ENCODE results near the gene NXF2.

DNA sequence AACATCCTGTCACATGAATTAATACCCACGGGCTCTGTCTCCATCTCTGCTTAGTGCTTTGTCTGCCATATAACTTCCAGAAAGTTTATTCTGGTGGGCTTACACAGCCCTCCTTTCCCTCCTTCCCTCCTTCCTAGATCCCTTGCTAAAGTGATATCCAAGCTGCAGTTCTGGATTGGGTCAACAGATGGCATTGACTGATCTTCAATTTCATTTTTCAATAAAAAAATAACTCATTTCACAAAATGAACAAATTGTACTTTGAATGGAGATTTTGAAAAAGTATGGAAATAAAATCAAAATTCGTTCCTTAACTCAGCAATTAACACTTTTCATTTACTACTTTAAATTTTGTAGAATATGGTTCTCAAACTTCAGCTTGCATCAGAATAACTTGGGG is 94.9 kb downstream of the NXF2 start:
- TF ChIP-seq CTCF (IDR thresholded peaks at IDR 0.05; ENCODE audit: low read depth, low read length, poor library complexity, severe bottlenecking) (no peak), EZH2phosphoT487 (IDR thresholded peaks at IDR 0.05; ENCODE audit: borderline replicate concordance, low read length) (no peak)
